ENCODE measurements around the gene CHPF. TPM values are rescaled to one million over a fixed set of nuclear protein-coding genes. Genes with fewer than 3 reads are reported as not detected.

Gene CHPF
- total RNA-seq, 1 donor from 2014 or later: 151 TPM

DNA sequence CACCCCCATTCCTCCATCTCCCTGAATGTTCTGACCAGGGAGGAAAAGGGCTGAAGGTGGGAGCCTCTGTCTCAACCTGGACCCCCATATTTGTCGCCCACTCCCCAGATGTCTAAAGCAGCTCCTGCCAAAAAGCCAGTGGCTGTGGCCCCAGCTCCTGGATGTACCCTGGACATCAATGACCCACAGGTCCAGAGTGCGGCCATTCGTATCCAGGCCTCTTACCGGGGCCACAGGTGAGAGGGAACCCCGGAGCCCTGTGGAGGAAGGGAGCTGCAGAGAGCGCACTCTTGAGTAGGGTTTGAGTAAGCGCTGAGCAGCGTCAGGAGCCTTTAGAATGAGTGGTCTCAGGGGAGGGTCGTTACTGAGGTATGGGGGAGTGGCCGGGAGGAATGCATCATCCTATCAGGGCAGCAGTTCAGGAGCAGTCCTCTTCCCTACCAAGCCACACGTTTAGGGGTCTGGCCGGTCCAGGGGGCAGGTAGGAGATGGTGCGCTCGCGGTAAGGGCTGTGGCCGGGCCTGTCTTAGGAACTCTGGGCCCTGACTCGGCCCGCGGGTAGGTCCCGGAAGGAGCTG is 47.3 kb downstream of the CHPF start:
- peaks cover 39% of the 10 kb centered on the region for H3K27me3 Mint-ChIP-seq (ENCODE audit: low read depth, unreplicated experiment)
- TF ChIP-seq EZH2 (IDR thresholded peaks at IDR 0.05; ENCODE audit: insufficient read depth, low read length): no peak
- TF ChIP-seq, protein P1, sequence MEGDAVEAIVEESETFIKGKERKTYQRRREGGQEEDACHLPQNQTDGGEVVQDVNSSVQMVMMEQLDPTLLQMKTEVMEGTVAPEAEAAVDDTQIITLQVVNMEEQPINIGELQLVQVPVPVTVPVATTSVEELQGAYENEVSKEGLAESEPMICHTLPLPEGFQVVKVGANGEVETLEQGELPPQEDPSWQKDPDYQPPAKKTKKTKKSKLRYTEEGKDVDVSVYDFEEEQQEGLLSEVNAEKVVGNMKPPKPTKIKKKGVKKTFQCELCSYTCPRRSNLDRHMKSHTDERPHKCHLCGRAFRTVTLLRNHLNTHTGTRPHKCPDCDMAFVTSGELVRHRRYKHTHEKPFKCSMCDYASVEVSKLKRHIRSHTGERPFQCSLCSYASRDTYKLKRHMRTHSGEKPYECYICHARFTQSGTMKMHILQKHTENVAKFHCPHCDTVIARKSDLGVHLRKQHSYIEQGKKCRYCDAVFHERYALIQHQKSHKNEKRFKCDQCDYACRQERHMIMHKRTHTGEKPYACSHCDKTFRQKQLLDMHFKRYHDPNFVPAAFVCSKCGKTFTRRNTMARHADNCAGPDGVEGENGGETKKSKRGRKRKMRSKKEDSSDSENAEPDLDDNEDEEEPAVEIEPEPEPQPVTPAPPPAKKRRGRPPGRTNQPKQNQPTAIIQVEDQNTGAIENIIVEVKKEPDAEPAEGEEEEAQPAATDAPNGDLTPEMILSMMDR (IDR thresholded peaks at IDR 0.05; ENCODE audit: insufficient read depth, low read depth, low read length): no peak

DNA sequence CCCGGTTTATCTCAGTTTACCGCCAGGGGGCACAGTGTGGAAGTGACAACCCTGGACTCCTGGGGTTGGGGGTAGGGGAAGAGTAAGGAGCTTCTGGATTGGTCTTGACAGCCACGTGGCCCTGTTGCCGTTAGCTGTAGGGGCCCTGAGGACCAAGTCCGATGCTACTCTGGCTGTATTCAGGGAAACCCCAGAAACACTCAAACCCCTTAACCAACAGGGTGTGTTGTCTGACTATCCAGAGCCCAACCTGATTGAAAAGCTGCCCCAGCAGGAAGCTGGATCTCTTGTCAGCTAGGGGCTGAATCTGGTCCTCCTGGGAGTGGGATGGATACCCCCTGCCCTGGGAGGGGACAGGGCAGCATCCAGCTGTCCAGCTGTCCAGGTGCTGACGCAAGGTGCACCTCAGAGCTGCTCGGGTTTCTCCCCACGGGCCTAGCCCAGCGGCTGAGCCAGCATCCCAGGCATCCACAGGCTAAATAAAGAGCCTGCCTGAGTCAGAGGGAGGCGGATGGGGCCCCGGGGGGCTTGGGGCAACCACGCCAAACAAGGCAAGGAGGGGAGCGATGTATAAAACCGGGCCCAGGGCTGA is 48.0 kb downstream of the CHPF start:
- peaks cover 39% of the 10 kb centered on the region for H3K27me3 Mint-ChIP-seq (ENCODE audit: low read depth, unreplicated experiment)
- peak; percentile 66 for DNase-seq (ENCODE audit: low read depth)

More for the DNA sequence above, 47.3 kb downstream of the CHPF start:
- Mint-ChIP-seq H3K9me3 (ENCODE audit: unreplicated experiment) (peaks cover 2% of the 10 kb centered on the region), H3K27ac (ENCODE audit: unreplicated experiment) (peak overlapping the region; percentile 53), H3K36me3 (ENCODE audit: low read depth, unreplicated experiment) (peaks cover 9% of the 10 kb centered on the region), H3K4me3 (ENCODE audit: unreplicated experiment) (no peak overlapping the region), H3K4me1 (ENCODE audit: low read depth, unreplicated experiment) (peaks cover 16% of the 10 kb centered on the region)
- Histone ChIP-seq H2AFZ (ENCODE audit: low read depth, low read length) (peak overlapping the region; percentile 65), H3K27ac (ENCODE audit: low read depth, low read length) (no peak overlapping the region), H3K9me3 (ENCODE audit: insufficient read depth, low read depth, low read length) (no peaks in the 10 kb centered on the region), H3K9ac (ENCODE audit: low read length) (no peak overlapping the region), H3K36me3 (ENCODE audit: insufficient read depth, low read length) (no peaks in the 10 kb centered on the region), H3K4me1 (ENCODE audit: insufficient read depth, low read length) (peaks cover 39% of the 10 kb centered on the region), H3K79me2 (ENCODE audit: insufficient read depth, low read length) (peaks cover 18% of the 10 kb centered on the region), H3K4me2 (ENCODE audit: low read length) (peak overlapping the region; percentile 98), H4K20me1 (ENCODE audit: insufficient read depth, low read length) (no peaks in the 10 kb centered on the region), H3K27me3 (ENCODE audit: insufficient read depth, low read length) (peaks cover 15% of the 10 kb centered on the region), H3K4me3 (ENCODE audit: insufficient read depth, low read depth, low read length) (no peak overlapping the region)
- no peak for DNase-seq (ENCODE audit: low read depth)
- no peak for FAIRE-seq

More for the DNA sequence above, 48.0 kb downstream of the CHPF start:
- peaks cover 13% of the 10 kb centered on the region for H3K4me1 Mint-ChIP-seq (ENCODE audit: low read depth, unreplicated experiment)
- peaks cover 8% of the 10 kb centered on the region for H3K36me3 Mint-ChIP-seq (ENCODE audit: low read depth, unreplicated experiment)
- Histone ChIP-seq H3K27me3 (ENCODE audit: insufficient read depth, low read length) (peaks cover 15% of the 10 kb centered on the region), H3K27ac (ENCODE audit: low read depth, low read length) (no peak overlapping the region), H2AFZ (ENCODE audit: low read depth, low read length) (no peak overlapping the region), H3K4me3 (ENCODE audit: insufficient read depth, low read depth, low read length) (no peak overlapping the region), H3K9me3 (ENCODE audit: insufficient read depth, low read depth, low read length) (no peaks in the 10 kb centered on the region), H3K4me1 (ENCODE audit: insufficient read depth, low read length) (peaks cover 34% of the 10 kb centered on the region), H3K36me3 (ENCODE audit: insufficient read depth, low read length) (no peaks in the 10 kb centered on the region), H3K9ac (ENCODE audit: low read length) (no peak overlapping the region), H4K20me1 (ENCODE audit: insufficient read depth, low read length) (no peaks in the 10 kb centered on the region), H3K4me2 (ENCODE audit: low read length) (peak overlapping the region; percentile 13), H3K79me2 (ENCODE audit: insufficient read depth, low read length) (peaks cover 18% of the 10 kb centered on the region)
- peaks cover 2% of the 10 kb centered on the region for H3K9me3 Mint-ChIP-seq (ENCODE audit: unreplicated experiment)
- TF ChIP-seq, protein P1 (IDR thresholded peaks at IDR 0.05; ENCODE audit: insufficient read depth, low read depth, low read length): peak; percentile 60
- no peak for TF ChIP-seq EZH2 (IDR thresholded peaks at IDR 0.05; ENCODE audit: insufficient read depth, low read length)
- H3K4me3 Mint-ChIP-seq (ENCODE audit: unreplicated experiment): no peak overlapping the region
- FAIRE-seq: no peak
- H3K27ac Mint-ChIP-seq (ENCODE audit: unreplicated experiment): no peak overlapping the region

Measured in astrocyte (in vitro differentiated cells and primary cell).